ENCODE results near the gene MRPS2.
"Not testable (repeated sequence)": the region's sequence is repeated elsewhere in the genome, so short reads cannot be mapped to it uniquely, and the experiment has no call there.

Gene MRPS2

DNA sequence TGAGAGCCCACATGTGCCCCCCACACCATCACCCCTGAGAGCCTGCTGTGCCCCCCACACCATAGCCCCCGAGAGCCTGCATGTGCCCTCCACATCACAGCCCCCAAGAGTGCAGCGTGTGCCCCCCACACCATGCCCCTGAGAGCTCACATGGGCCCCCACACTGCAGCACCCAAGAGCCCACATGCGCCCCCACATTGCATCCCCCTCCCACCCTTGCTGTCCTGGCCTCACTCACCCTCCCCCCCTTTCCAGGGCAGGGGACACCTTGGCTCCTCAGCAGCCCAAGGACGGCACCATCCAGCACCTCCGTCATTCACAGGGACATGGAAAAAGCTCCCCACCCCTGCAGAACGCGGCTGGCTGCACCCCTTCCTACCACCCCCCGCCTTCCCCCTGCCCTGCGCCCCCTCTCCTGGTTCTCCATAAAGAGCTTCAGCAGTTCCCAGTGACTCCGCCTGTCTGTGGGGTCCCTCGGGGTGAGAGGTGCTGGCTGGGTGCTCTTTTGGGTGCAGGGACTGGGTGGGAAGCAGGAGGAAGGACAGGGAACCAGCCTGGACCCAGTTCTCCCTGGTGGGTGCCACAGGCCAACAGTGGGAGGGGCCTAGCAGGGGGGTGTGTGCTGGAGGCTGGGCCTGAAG is 25.7 kb downstream of the MRPS2 start:
- Histone ChIP-seq H3K27ac (ENCODE audit: low read depth, low read length, poor library complexity, severe bottlenecking) (no peak overlapping the region), H3K4me2 (ENCODE audit: low read length) (no peak overlapping the region), H3F3A (ENCODE audit: insufficient read depth, low read length) (no peaks in the 10 kb centered on the region), H3K9ac (ENCODE audit: low read length) (no peak overlapping the region), H3K9me2 (ENCODE audit: low read depth, low read length) (no peaks in the 10 kb centered on the region), H4K20me1 (ENCODE audit: insufficient read depth, low read length) (no peaks in the 10 kb centered on the region), H2AFZ (ENCODE audit: low read length) (no peak overlapping the region), H3K27me3 (ENCODE audit: insufficient read depth, low read length) (no peaks in the 10 kb centered on the region), H3K79me2 (ENCODE audit: insufficient read depth, low read length) (no peaks in the 10 kb centered on the region), H3K4me3 (ENCODE audit: low read depth, low read length, poor library complexity, severe bottlenecking) (no peak overlapping the region), H3K36me3 (ENCODE audit: insufficient read depth, low read length) (no peaks in the 10 kb centered on the region), H3K9me3 (ENCODE audit: low read length) (no peaks in the 10 kb centered on the region), H3K4me1 (ENCODE audit: insufficient read depth, low read length, severe bottlenecking) (no peaks in the 10 kb centered on the region)
- TF ChIP-seq, protein P1, sequence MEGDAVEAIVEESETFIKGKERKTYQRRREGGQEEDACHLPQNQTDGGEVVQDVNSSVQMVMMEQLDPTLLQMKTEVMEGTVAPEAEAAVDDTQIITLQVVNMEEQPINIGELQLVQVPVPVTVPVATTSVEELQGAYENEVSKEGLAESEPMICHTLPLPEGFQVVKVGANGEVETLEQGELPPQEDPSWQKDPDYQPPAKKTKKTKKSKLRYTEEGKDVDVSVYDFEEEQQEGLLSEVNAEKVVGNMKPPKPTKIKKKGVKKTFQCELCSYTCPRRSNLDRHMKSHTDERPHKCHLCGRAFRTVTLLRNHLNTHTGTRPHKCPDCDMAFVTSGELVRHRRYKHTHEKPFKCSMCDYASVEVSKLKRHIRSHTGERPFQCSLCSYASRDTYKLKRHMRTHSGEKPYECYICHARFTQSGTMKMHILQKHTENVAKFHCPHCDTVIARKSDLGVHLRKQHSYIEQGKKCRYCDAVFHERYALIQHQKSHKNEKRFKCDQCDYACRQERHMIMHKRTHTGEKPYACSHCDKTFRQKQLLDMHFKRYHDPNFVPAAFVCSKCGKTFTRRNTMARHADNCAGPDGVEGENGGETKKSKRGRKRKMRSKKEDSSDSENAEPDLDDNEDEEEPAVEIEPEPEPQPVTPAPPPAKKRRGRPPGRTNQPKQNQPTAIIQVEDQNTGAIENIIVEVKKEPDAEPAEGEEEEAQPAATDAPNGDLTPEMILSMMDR (IDR thresholded peaks at IDR 0.05; ENCODE audit: low read length): no peak
- TF ChIP-seq EZH2 (IDR thresholded peaks at IDR 0.05; ENCODE audit: borderline replicate concordance, low read length): no peak

DNA sequence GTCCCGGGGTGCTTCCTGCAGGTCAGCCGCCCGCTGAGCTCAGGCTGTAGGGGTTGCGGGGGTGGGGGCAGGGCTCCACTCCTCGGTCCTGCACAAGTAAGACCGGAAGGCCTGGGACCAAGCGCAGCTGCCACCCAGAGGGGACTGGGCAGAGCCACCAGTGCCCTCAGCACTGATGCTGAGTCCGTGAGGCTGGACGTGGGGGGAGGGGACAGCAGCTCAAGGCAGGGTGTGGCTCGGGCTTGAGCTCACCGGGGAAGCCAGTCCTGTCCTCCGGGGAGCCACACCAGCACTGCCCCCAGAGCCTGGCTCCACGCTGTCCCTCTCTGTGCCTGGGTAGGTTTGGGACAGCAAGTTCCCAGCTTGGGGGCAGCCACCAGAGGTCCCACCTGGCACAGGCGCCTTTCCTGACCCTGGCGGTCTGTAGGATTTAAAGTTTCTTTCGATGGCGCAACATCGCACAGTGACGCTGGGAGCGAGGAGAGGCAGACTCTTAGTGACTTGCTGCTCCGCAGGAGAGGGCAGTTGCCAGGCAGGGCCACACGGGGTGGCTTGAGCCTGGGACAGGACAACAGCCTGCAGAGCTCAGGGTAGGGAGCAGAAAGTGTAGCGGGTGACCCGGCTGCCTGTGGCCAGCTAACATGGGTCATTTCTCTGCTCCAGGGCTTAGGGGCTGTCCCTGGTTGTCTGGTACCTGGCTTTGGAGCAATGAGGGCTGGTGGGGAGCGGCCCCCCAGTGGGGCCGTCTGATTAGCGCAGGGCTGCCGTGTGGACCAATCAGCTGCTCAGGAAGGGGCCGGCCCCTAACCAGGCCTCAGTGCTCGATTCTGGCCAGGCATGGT is 26.5 kb downstream of the MRPS2 start:
- H3K27ac ChIP-seq (ENCODE audit: low read depth, low read length, poor library complexity, severe bottlenecking): no peak overlapping the region
- H3K4me3 ChIP-seq (ENCODE audit: low read depth, low read length, poor library complexity, severe bottlenecking): no peak overlapping the region
- no peaks in the 10 kb centered on the region for H3K79me2 ChIP-seq (ENCODE audit: insufficient read depth, low read length)
- H3K4me1 ChIP-seq (ENCODE audit: insufficient read depth, low read length, severe bottlenecking): no peaks in the 10 kb centered on the region
- TF ChIP-seq, protein P1 (IDR thresholded peaks at IDR 0.05; ENCODE audit: low read length): no peak
- no peak for TF ChIP-seq EZH2 (IDR thresholded peaks at IDR 0.05; ENCODE audit: borderline replicate concordance, low read length)
- H3K9ac ChIP-seq (ENCODE audit: low read length): no peak overlapping the region
- H3K4me2 ChIP-seq (ENCODE audit: low read length): no peak overlapping the region
- H2AFZ ChIP-seq (ENCODE audit: low read length): no peak overlapping the region
- H3K27me3 ChIP-seq (ENCODE audit: insufficient read depth, low read length): no peaks in the 10 kb centered on the region
- H3K36me3 ChIP-seq (ENCODE audit: insufficient read depth, low read length): no peaks in the 10 kb centered on the region
- no peaks in the 10 kb centered on the region for H3K9me2 ChIP-seq (ENCODE audit: low read depth, low read length)
- no peaks in the 10 kb centered on the region for H3F3A ChIP-seq (ENCODE audit: insufficient read depth, low read length)
- H3K9me3 ChIP-seq (ENCODE audit: low read length): no peaks in the 10 kb centered on the region
- no peaks in the 10 kb centered on the region for H4K20me1 ChIP-seq (ENCODE audit: insufficient read depth, low read length)

DNA sequence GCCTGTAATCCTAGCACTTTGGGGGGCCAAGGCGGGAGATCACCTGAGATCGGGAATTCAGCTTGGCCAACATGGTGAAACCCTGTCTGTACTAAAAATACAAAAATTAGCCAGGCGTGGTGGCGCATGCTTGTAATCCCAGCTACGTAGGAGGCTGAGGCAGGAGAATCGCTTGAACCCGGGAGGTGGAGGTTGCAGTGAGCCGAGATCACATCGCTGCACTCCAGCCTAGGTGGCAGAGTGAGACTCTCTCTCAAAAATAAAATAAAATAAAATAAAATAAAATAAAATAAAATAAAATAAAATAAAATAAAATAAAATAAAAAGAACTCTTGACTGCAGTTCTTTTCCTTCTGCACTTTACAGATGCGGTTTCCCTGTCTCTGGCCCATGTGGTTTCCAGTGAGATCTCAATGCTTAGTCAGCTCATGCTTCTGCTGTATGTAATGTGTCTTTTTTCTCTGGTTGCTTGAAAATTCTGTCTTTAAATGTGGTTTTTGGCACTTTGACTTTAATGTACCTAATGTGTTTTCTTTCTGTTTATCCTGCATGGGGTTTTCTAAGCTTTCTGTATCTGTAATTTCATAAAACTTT is 28.5 kb downstream of the MRPS2 start:
- not testable (repeated sequence) for H3K9me2 ChIP-seq (ENCODE audit: low read depth, low read length); H3K4me2 ChIP-seq (ENCODE audit: low read length); H3K4me1 ChIP-seq (ENCODE audit: insufficient read depth, low read length, severe bottlenecking); H3K36me3 ChIP-seq (ENCODE audit: insufficient read depth, low read length); H3K27ac ChIP-seq (ENCODE audit: low read depth, low read length, poor library complexity, severe bottlenecking); H3F3A ChIP-seq (ENCODE audit: insufficient read depth, low read length); H3K27me3 ChIP-seq (ENCODE audit: insufficient read depth, low read length); H3K4me3 ChIP-seq (ENCODE audit: low read depth, low read length, poor library complexity, severe bottlenecking); H2AFZ ChIP-seq (ENCODE audit: low read length); H3K9me3 ChIP-seq (ENCODE audit: low read length); H3K79me2 ChIP-seq (ENCODE audit: insufficient read depth, low read length); H3K9ac ChIP-seq (ENCODE audit: low read length); H4K20me1 ChIP-seq (ENCODE audit: insufficient read depth, low read length)
